Measurements from ENCODE around the gene C1orf52.
A peak's percentile ranks its signal among the peaks of the same experiment; 100 is the strongest.

Gene C1orf52

GRCh38 chr1:85259118-85259911 lies at the start of gene C1orf52:
TSS of gene C1orf52 (minus strand) at chr1:85259662. CDS start at chr1:85259633, 29 bp downstream.
- peak; percentile 37 for DNase-seq

DNA sequence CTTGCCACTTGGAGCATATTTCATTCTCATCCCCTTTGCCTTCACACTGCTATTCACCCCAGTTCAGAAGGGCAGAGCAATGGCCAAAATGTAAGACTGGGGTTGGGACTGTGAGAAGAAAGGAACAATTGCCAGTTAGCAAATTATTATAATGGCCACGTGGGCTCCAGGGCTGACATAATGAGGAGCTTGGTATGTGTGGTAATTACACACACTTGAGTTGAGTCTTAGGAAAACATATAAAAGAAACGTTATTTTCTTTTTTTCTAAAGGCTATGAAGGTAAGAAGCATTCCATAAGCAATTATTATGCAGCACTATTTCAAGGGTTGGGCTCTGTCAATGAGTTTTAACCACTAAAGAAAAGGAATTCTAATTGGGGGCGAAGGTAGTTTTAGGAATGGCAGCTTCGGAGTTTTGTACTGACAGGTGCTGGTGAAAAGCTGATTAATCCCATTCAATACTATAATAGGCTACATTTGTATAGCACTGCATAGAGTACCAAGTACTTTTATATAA lies 49.4 kb upstream of the C1orf52 start:
- no peak for DNase-seq

DNA sequence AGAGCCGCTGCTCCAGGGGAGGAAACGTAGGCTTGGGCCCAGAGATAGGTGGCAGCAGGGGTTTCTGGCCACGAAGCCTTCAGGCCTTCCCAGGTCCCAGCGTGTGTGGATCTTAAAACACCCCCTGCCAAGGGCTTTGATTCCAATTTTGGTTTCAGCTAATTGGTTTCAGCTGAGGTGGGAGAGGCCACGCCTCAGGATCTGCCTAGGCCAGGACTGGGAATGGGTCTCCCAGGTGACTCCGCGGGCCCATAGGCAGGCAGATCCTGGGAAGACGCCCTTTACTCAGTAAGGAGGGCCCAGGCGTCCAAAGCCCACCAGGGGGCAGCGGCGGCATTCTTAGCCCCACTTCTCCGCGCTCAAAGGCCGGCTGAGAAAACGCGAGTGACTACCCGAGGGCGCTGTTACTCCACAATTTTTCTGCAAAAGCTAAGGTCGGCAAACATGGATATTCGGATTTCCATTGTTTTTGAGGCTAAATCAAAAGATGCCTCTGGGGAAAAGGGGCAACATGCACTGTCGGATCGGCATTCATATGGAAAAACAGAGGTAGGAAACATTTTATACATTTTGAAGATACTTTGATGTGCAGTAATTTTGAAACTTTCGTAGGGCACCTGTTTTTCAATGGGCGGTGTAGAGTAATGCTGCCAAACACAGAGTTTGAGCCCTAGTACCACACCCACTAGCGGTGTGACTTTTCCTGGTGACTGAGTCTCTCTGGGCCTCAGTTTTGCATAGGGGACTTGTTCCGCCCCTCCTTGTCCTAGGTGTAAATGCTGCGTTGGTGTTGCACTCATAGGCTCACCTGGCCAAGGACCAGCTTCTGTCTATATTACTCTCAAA lies 48.7 kb upstream of the C1orf52 start:
- DNase-seq: no peak

GRCh38 chr1:85306236-85306635 lies 46.8 kb upstream of the C1orf52 start:
- no peak for DNase-seq

DNA sequence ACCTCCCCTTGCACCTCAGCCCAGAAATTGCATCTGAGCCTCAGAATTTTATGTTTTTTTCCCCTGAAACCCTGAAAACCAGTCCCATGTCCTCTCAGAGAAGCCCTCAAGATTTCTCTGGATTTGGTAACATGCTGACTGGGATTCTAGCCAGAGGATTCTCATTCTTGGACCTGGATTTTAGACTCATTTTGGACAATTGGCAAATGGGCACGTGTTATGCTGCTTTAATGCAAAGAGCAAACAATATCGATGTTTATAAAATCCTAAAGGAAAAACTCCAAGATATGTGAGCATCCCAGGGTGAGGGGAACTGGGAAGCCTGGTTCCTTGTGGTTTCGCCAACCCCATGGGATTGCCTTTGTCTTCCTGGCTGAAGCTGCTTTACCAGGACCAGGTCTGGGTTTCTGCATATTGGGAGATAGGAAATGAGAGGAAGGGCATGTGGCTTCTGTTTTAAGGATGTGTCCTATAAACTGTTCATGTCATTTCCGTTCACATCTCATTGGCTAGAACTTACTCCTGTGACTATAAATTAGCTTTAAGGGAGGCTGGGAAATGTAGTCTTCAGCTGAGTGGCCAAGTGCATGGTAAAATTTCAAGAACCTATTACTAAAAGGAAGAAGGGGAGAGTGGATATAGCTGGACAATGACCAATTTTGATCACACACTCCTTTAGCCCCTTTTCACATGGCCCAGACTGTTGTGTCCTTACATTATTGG lies 44.1 kb upstream of the C1orf52 start:
- no peak for DNase-seq

GRCh38 chr1:85300140-85300539 lies 40.7 kb upstream of the C1orf52 start:
- no peak for DNase-seq

DNA sequence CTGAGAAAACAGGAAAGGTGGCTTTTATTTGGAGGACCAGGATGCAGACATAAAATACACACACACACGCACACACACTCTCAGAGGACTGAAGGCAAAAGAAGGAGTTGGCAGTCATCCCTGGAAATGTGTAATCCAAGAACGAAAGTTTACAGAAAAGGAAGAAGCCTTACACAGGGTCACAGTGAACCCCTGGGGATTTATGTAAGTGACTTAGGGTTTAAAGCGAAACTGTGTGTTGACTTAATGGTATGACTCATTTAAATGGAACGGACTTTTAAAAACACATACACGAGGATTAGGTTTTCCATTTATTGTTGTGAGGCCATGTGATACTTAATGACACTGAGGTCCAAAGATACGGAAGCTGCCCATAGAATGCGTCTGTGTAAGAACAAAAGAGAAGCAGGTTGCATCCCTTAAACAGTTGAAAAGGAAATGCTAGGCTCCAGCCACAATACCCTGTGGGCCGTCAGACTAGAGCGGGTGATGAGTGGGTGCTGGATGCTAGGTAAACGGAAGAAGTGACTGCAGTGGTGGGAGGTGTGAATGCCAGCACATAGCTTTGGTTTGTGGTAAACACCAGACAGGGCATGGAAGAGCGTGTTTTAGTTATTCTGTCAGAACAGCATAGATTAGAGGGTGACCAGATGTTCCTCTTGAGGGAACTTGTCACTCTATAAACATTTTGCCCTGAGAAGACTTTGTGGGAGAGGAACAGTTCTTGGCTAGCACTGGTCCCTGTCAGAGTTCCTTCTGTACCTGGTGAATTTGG lies 38.6 kb upstream of the C1orf52 start:
- no peak for DNase-seq

DNA sequence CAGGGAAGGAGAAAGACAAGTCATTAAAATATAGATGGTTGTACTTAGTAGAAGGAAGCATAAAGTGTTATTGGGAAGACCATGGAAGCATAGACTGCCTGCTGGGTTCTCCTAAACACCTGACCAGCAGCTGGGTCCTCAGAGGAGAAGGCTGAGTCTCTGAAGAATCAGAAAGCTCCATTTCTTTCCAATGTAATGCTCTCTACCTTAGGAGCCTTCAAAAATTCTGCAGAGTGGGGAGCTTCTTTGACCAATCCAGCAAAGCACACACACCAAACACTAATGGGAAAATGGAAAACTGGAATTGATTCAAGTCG lies 38.0 kb upstream of the C1orf52 start:
- no peak for DNase-seq

GRCh38 chr1:85296980-85297379 lies 37.5 kb upstream of the C1orf52 start:
- no peak for DNase-seq

- no peak for DNase-seq
Measured at GRCh38 chr1:85295654-85296053, 36.2 kb upstream of the C1orf52 start.

DNA sequence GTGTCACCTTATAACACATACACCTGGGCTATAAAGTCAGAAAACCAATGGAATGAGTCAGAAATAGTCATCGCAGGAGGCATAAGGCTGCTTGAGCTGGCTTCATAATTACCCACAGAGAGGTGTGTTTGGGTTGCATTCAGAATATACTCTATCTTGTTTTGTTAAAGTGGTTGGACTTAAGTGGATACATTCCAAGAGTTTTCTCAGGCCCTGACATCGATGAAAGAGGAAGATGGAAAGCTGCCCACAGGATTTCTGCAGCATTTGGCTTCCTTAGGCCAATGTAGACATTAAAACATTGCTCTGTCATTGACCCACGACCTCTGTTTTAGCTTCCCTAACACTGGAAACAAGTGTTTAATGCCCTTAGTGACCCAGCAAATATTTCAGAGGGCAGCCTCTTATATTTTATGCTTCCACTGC lies 35.6 kb upstream of the C1orf52 start:
- no peak for DNase-seq

- DNase-seq: no peak
Measured at GRCh38 chr1:85290826-85291225, 31.4 kb upstream of the C1orf52 start.

DNA sequence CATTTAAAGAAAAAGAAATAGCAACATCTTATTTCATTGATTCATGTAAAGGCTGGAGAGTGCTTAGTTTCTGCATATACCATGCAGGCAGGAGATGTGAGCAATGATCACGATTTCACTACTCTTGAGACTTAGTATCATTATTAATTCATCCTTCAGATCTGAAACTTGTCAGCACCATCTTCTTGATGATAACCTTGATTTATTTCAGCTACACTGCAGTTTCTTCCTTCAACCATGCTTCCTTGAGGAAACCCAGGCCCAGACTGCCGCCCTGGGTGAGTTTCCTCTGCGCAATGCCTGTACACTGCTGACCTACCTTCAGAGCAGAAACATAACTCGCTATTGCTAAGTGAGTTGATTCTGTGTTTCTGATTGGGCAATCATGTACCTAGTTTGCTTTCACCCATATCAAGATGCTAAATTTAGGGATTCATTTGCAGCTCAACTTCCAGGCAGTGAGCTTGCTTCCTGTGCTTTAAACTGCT lies 30.4 kb upstream of the C1orf52 start:
- DNase-seq: no peak

- peak; percentile 17 for DNase-seq
Measured at GRCh38 chr1:85289207-85289847, 29.9 kb upstream of the C1orf52 start.

- no peak for DNase-seq
Measured at GRCh38 chr1:85284202-85284601, 24.7 kb upstream of the C1orf52 start.

DNA sequence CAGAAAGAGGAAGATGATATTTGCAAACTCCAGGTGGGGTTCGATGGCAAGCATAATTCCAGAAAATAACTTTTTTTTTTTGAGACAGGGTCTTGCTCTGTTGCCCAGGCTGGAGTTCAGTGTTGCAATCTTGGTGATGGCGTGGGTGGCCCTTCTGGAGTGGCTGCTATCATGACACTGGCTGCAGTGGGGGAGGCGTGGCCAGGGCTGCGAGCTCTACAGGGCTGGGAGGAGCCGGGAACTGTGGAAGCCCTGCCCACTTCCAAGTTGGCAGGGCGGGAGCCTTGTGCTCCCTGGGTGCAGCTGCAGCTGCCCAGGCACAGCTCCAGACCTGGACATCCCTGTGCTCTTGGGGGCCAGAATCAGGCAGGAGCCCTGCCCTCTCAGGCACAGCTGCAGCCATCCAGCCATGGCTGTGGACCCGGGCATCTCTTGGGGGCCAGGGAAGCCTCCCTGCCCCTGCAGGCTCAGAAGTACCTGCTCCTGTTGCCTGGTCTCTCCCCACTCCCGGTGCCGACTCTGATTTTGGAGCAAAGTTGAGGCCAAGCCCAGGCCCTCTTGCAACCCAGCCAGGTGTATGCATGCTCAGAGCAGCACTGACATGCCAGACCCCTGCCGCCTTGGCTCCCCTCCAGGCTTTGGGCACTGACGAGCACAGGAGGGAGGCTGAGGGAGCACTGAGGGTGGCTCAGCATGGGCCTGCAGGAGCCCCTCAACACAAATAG lies 24.2 kb upstream of the C1orf52 start:
- DNase-seq: no peak

DNA sequence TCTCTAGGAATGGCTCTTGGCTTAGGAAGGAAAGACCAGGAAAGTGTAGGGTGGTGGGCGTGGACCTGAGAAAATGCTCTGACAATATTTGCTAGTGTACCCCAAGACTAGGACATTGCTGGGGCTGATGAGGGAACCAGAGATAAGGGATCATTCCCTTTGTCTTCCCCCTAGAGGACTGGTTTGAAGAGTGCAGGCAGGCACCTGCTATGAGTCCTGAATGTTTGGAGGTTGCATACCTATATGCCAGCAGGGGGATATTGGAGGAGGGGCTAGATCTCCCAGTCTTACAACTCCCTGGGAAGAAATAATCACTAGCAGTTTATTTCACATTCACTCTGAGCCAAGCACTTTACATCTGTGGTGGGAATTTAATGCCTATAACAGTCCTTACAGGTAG lies 23.0 kb upstream of the C1orf52 start:
- DNase-seq: no peak

DNA sequence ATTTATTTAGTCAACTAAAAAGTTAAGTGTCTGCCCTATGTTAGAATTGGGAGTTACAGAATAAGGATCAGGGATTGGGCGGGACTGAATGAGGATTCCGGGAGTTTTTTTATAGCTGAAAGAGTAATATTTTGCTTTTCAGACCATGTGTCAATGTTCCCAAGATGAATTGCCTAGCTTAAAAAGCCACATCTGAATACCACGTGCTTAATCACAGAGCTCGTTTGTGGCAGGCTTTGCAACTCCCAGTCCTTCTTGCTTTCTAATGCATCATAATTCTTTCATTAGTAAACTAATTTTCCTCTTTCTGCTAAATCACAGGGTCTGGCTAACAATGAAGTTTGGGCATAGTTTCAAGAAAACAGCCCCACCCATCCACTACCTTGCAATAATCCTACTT lies 21.2 kb upstream of the C1orf52 start:
- no peak for DNase-seq

DNA sequence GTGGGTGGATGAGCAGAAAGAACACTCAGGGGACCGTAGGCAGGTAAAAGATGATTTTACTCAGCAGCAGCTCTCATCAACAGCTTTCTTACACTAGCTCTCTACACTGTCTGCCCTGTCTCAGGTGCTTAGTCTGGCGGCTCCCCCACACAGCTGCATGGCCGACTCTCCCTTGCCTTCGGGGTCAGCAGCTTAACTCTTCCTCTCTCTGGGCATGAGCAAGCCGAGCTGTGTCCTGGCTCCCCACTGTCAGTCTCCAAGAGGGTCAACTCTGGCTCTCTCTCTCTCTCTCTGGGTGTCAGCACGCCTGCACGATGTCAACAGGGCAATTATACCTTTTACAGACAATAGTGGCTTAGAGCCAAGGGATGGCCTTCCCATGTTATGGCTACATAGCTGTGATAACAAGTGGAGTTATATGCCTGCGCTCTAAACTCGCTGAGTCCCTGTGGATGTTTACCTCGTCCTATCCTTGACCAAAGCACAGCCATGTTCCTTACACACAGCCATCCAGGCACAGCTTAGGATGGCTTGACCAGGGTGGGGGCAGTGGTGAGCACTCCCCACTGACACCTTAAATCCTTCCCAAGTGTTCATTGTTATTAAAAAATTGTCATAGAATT lies 20.1 kb upstream of the C1orf52 start:
- DNase-seq: no peak

GRCh38 chr1:85278853-85279314 lies 19.4 kb upstream of the C1orf52 start:
- no peak for DNase-seq

GRCh38 chr1:85277802-85278201 lies 18.3 kb upstream of the C1orf52 start:
- DNase-seq: no peak
